Lower lobe of right lung (tissue), 2 donors: Measurements from ENCODE around the gene FAM219A. TPM values are rescaled to one million over a fixed set of nuclear protein-coding genes. Genes with fewer than 3 reads are reported as not detected.
"Not testable (repeated sequence)": the region's sequence is repeated elsewhere in the genome, so short reads cannot be mapped to it uniquely, and the experiment has no call there.

ENCODE experiments used
- ATAC-seq, 2 donors: fragments of 200-7000 bp; cut with Tn5 transposase; one replicate each; pipeline ENCODE4 v1.9.1; 2020 to 2022; ENCODE audit warnings: mild to moderate bottlenecking in 2 of 2, moderate library complexity in 2 of 2
- DNase-seq: peaks from one replicate; pipeline ENCODE4 v3.0.0-alpha.2; 2020
- H3K27ac ChIP-seq: fragments of 200-600 bp; one replicate; pipeline ENCODE4 v1.8.0; 2022
- H3K27me3 ChIP-seq: fragments of 200-600 bp; one replicate; pipeline ENCODE4 v1.8.0; 2022; ENCODE audit warnings: low read depth
- H3K36me3 ChIP-seq: fragments of 200-600 bp; one replicate; pipeline ENCODE4 v1.8.0; 2022; ENCODE audit warnings: mild to moderate bottlenecking
- H3K4me1 ChIP-seq: fragments of 200-600 bp; one replicate; pipeline ENCODE4 v1.8.0; 2022
- H3K4me3 ChIP-seq: fragments of 200-600 bp; one replicate; pipeline ENCODE4 v1.8.0; 2022; ENCODE audit warnings: mild to moderate bottlenecking
- H3K9me3 ChIP-seq: fragments of 200-600 bp; one replicate; pipeline ENCODE4 v1.8.0; 2022
- CTCF ChIP-seq: fragments of 200-600 bp; IDR thresholded peaks from one replicate; pipeline ENCODE4 v1.8.0; 2022; ENCODE audit warnings: antibody characterized with exemption, mild to moderate bottlenecking
- intact Hi-C: fragments of 100-400 bp; cut with DNase I; formaldehyde crosslinking; loops from one replicate; pipeline ENCODE4 v1.11.0; 2022
- total RNA-seq: library from RNA; stranded (reverse); fragmentation: NEBNext Ultra II Directional; extraction: Animal tissue kit (Norgen Biotek cat#: 25700); gene quantifications from one replicate; pipeline ENCODE4 v1.2.1, GENCODE V29; 2021
- donor health status: DM: no; HTN: yes; CAD: no; lungs with severe emphysema.

FAM219A gene
- total RNA-seq, 1 donor from 2014 or later, result 24.5 TPM

DNA sequence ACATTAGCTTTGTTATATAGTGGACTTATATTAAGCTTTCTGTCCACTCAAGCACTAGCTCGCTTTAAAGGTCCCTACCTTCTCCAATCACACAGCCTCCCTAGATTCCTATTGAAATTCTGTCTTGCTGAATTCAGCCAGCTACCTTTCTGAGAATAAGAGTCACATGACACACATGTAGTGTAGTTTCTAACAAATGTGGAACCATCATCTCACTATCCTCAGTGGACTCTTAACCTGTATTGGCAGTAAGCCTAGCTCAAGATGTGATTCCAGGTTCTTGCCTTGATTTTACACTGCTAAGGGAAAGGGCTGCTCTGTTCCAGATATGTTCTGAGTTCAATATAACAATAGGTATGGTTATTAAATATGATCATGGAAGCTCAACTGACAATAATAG lies 11.4 kb downstream of the FAM219A start:
- Histone ChIP-seq H3K4me1 (peaks cover 8% of the 10 kb centered on the region), H3K27ac (no peak overlapping the region), H3K27me3 (no peaks in the 10 kb centered on the region), H3K4me3 (no peak overlapping the region), H3K9me3 (no peaks in the 10 kb centered on the region), H3K36me3 (no peaks in the 10 kb centered on the region)
- intact Hi-C loops, result no loop called here
- TF ChIP-seq CTCF, result no peak
- ATAC-seq (no peak), DNase-seq (no peak)

DNA sequence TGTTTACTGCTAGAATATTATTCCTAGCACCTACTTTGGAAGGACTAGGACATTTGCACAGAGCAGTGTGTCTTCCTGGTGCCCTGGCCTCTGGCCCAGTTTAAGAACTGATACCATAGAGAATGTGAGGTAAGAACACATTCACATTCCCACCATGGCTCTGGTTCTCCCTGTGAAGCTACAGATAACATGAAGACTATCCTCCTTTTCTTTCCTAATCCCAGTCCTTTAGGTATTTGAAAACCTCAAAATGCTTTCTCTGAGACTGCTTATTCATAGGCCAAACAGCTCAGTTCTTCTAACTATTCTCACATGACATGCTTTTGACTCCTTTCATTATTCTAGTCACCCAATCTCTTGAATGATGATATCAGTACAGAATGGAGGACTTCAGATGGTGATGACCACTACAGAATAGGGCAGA lies 11.9 kb downstream of the FAM219A start:
- H3K4me3 ChIP-seq, result no peak overlapping the region
- intact Hi-C loops, result no loop called here

DNA sequence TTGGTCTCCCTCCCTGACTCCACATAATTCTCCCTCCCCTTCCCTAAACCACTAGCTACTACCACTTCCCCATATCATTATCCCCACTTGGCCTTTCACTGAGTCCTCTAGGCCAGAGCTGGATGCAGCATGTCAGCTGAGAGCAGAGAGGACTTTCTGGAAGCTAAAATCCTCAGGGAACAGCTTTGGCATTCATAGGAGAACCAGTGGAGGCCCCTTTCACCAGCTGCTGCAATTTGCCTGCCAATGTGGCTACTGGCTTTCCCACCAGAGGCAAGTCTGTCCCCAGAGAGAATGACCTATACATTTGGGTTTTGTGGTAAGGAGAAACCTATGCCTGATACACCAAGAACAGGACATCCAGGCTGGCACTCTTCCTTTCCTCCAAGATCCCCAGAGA lies 14.4 kb downstream of the FAM219A start:
- peaks cover 28% of the 10 kb centered on the region for H3K4me1 ChIP-seq
- no peaks in the 10 kb centered on the region for H3K27me3 ChIP-seq
- H3K4me3 ChIP-seq, result no peak overlapping the region
- intact Hi-C loops, result no loop called here
- TF ChIP-seq CTCF, result no peak
- H3K9me3 ChIP-seq, result no peaks in the 10 kb centered on the region
- DNase-seq (no peak), ATAC-seq (no peak)
- no peaks in the 10 kb centered on the region for H3K36me3 ChIP-seq
- H3K27ac ChIP-seq, result no peak overlapping the region

More for the DNA sequence above, 11.9 kb downstream of the FAM219A start:
- H3K27ac ChIP-seq, result no peak overlapping the region
- H3K9me3 ChIP-seq, result no peaks in the 10 kb centered on the region
- H3K36me3 ChIP-seq, result no peaks in the 10 kb centered on the region
- no peak for ATAC-seq
- H3K27me3 ChIP-seq, result no peaks in the 10 kb centered on the region
- peaks cover 13% of the 10 kb centered on the region for H3K4me1 ChIP-seq
- no peak for TF ChIP-seq CTCF
- no peak for DNase-seq

DNA sequence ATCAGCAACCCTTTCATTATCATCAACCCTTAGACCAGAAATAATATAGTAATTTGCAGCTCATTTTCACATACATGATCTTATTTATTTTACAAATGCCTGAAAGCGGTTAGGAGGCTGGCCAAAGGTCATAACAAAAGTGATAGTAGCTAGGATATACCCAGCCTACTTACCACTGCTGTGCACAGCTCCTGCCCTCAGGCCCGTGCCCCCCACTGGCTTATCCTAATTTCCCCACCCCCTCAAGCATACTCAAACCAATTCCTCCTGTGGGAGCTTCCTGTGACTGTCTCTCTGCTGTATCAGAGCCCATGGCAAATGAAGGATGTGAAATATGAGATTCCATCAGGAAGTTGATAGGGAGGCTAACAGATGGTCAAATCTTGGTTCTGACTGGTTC lies 14.8 kb downstream of the FAM219A start:
- H3K4me1 ChIP-seq, result peaks cover 28% of the 10 kb centered on the region
- TF ChIP-seq CTCF, result no peak
- H3K4me3 ChIP-seq, result no peak overlapping the region
- no peaks in the 10 kb centered on the region for H3K36me3 ChIP-seq
- no peaks in the 10 kb centered on the region for H3K27me3 ChIP-seq
- ATAC-seq, result no peak
- intact Hi-C loops, result no loop called here
- H3K9me3 ChIP-seq, result no peaks in the 10 kb centered on the region
- DNase-seq, result no peak
- H3K27ac ChIP-seq, result no peak overlapping the region

DNA sequence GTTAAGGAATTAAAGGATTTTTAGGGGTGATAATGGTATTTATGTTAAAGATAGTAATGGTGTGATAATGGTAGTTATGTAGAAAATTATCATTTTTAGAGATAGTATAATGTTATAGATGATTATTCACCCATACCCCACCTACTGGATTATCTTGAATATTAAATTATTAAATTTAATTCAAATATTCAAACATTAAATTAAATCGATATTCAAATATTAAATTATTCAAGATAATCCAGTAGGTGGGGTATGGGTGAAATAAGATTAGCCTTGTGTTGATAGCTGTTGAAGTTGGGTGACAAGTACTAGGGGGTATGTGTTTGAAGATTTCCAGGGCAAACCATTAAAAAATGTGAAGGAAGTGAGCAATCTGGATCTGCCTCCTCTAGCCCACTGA lies 15.6 kb downstream of the FAM219A start:
- intact Hi-C loops, result no loop called here
- H3K36me3 ChIP-seq, result no peaks in the 10 kb centered on the region
- H3K4me3 ChIP-seq, result no peak overlapping the region
- H3K4me1 ChIP-seq, result peaks cover 28% of the 10 kb centered on the region
- TF ChIP-seq CTCF, result no peak
- DNase-seq, result no peak
- no peak for ATAC-seq
- no peaks in the 10 kb centered on the region for H3K27me3 ChIP-seq
- no peaks in the 10 kb centered on the region for H3K9me3 ChIP-seq
- no peak overlapping the region for H3K27ac ChIP-seq

- Histone ChIP-seq H3K4me1 (peaks cover 28% of the 10 kb centered on the region), H3K36me3 (no peaks in the 10 kb centered on the region), H3K27ac (no peak overlapping the region), H3K4me3 (no peak overlapping the region), H3K9me3 (no peaks in the 10 kb centered on the region), H3K27me3 (no peaks in the 10 kb centered on the region)
- ATAC-seq (no peak), DNase-seq (no peak)
- intact Hi-C loops, result no loop called here
- TF ChIP-seq CTCF, result no peak
Measured at GRCh38 chr9:34440017-34440416, 18.4 kb downstream of the FAM219A start.

DNA sequence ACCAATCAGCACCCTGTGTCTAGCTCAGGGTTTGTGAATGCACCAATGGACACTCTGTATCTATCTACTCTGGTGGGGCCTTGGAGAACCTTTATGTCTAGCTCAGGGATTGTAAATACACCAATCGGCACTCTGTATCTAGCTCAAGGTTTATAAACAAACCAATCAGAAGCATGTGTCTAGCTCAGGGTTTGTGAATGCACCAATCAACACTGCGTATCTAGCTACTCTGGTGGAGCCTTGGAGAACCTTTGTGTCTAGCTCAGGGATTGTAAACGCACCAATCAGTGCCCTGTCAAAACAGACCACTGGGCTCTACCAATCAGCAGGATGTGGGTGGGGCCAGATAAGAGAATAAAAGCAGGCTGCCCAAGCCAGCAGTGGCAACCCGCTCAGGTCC lies 19.9 kb downstream of the FAM219A start:
- H3K9me3 ChIP-seq, ATAC-seq, intact Hi-C loops, H3K36me3 ChIP-seq, H3K27ac ChIP-seq, DNase-seq, H3K4me3 ChIP-seq, H3K27me3 ChIP-seq: not testable (repeated sequence)
- peaks cover 23% of the 10 kb centered on the region for H3K4me1 ChIP-seq

DNA sequence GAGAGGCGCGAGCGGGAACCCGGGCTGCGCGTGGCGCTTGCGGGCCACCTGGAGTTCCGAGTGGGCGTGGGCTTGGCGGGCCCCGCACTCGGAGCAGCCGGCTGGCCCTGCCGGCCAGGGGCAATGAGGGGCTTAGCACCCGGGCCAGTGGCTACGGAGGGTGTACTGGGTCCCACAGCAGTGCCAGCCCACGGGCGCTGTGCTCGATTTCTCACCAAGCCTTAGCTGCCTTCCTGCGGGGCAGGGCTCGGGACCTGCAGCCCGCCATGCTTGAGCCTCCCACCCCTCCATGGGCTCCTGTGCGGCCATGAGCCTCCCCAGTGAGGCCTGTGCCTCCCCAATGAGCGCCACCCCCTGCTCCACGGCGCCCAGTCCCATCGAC lies 20.5 kb downstream of the FAM219A start:
- intact Hi-C loops, H3K36me3 ChIP-seq, ATAC-seq, H3K4me3 ChIP-seq, DNase-seq, H3K27ac ChIP-seq, H3K27me3 ChIP-seq, H3K9me3 ChIP-seq: not testable (repeated sequence)
- H3K4me1 ChIP-seq, result peaks cover 22% of the 10 kb centered on the region
